Amniotic stem cell (primary cell): ENCODE results near the gene SRMS.
"Not testable (repeated sequence)": the region's sequence is repeated elsewhere in the genome, so short reads cannot be mapped to it uniquely, and the experiment has no call there.

Source experiments
- DNase-seq: peaks from one replicate; lab custom pipeline; 2025; lab: John Stamatoyannopoulos, UW

The SRMS gene

DNA sequence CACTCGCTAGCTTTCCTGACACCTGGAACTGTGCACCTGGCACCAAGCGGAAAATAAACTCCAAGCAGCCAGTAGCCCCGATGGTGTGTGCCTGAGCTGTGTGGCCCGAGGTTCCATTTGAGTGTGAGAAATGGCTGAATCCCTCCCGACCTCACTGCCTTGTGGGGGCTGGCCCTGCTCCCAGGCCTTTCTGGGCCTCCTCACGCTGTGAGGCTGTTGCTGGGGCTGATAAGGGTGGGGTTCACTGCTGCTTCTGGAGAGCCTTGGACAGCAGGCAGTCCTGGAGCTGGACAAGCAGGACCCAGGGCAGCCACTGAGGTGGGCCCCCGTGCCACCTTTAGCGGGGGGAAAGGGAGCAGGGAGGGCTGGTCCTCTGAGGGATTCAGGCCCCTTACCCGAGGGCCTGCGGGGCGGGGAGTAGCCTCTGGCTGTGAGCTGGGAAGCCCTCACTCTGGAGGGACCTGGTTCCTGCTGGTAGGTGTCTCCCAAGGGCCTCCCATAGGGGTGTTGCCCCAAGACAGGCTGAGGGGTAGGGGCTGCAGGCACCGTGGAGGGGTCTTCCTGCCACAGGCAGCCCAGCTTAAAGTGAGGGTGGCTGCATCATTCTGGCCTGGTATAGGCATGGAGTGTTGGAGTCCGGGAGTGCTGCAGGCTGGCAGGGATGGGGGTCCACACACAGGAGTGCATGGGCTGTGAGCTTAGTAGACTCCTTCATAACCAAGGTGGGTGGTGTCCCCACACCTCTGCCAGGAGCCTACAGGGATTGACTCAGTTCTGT, 25.3 kb downstream of the SRMS start:
- no peak for DNase-seq

DNA sequence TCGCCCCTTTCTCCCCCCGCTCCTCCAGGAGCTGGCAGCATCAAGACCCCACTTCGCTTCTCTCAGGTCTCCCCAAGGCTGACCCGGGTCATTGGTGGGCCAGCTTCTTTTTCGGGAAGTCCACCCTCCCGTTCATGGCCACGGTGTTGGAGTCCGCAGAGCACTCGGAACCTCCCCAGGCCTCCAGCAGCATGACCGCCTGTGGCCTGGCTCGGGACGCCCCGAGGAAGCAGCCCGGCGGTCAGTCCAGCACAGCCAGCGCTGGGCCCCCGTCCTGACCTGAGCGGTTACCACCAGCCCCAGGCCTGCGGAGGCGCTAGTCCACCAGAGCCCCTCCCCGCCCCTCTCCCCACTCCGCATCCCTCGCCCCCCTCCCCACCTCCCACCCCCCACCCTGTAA, 25.9 kb downstream of the SRMS start:
- DNase-seq = no peak

DNA sequence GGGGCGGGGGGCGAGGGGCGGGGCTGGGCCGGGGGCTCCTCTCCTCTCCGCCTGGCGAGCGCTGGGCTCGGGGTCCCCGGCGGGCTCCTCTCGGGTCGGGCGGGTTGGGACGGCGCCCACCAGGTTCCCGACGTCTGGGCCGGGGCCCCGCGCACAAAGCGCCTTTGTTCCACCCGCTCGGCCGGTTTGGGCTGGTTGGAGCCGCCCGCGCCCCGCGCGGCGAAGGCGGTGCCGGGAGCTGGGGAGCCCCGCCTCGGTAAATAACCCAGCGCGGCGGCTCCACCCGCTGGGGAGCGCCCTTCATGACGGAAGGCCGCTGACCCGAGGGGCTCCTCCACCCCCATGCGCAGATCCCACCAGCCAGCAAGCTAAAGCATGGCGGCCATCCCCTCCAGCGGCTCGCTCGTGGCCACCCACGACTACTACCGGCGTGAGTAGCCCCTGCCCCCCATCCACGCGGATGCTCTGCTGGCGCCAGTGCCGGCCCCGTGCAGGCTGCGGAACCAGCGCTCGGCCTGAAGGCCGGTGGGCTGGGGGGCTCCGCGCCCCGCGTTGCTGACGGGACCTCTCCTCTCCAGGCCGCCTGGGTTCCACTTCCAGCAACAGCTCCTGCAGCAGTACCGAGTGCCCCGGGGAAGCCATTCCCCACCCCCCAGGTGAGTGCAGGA, 26.5 kb downstream of the SRMS start:
- DNase-seq = no peak

DNA sequence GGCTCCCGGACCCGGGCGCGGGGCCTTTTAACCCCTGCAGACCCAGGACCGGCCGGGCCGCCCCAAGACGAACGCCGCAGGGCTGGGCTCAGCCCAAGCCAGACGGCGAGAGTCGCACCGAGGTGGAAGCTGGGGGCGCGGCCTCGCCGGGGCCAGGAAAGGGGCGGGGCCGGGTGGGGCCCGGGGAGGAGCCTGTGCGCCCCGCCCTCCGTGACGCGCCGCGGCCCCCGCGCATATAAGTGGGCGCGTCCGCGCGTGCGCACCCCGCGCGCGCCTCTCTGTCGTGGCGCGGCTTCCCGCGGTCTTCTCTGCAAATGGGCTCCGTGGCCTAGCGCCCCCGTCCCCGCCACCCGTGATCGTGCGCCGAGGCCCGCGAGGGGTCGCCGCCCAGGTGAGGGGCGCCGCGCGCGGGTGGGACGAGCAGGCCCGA, 27.0 kb downstream of the SRMS start, which contains the start of gene PPDPF:
Gene PPDPF (plus strand): TSS at position 262 of the 430 bp plus-strand sequence. CDS start 544 bp downstream, outside the sequence.
- peak; percentile 62 for DNase-seq

DNA sequence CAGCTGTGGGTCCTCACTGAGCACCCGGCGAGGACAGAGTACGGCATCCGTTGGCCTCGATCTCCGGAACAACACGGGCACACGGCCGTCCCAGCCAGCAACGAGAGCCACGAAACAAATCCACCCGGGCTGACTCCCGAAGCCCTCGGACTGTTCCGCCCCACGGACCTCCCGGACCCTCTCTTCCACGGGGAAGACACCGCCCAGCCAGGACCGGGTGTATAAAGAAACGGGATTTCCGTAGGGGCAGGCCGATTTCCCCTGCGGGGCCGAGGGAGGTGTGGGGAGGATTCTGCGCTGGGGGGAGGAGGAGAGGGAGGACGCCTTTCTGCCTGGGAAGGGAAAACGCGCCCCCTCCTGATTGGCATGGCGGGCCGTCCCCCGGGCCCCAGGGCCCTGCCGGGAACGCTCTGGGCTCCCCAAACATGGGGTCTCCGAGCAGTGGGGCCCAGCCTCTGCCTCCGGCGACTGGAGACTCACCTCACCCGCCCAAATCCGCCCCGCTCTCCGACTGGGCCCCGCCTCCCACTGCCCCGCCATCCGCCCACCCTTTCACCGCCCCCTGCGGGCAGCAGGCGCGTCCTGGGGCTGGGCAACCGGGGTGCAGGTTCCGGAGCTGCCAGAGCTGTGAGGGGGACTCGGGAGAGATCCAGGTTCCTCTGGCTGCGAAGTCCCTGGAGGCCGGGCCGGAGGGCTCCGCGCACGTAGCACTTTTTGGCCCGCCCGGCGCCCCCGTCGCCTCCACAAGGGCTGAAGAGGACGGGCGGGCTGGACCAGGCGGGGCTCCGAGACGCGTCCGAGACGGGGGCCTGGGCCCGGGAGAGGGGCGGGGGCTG, 27.7 kb downstream of the SRMS start:
- DNase-seq = no peak

DNA sequence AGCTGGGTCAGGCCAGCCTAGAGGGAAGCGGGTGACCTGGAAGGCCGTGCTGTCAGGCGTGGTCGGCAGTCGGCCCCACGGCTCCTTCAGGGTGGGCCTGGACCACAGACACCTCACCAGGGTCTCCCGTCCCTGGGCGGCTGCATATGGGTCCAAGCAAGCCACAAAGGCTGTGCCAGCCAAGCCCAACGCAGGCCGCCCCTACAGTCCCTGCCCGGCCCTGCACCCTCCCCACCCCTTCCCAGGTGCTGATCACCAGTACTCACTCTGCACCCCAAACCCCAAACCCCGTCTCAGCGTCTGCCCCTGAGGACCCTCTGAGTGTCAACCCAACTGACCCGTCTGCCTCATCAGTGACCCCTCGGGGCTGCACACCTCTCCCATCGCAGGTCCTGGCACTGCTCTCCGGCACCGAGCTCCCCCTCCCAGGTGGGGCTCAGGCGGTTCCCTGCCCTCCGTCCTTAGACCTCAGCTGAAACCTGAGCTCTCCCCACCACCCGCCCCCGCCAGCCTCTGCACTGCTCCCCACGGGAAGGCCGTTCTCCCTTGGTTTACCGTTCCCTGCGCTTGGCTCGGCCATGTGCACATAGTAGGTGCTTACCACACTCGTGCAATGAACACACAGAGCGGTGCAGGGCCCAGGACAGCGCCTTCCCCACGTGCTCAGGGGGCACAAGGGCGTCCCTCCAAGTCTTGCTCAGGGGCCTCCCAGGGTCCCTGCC, 28.4 kb downstream of the SRMS start:
- DNase-seq = no peak

DNA sequence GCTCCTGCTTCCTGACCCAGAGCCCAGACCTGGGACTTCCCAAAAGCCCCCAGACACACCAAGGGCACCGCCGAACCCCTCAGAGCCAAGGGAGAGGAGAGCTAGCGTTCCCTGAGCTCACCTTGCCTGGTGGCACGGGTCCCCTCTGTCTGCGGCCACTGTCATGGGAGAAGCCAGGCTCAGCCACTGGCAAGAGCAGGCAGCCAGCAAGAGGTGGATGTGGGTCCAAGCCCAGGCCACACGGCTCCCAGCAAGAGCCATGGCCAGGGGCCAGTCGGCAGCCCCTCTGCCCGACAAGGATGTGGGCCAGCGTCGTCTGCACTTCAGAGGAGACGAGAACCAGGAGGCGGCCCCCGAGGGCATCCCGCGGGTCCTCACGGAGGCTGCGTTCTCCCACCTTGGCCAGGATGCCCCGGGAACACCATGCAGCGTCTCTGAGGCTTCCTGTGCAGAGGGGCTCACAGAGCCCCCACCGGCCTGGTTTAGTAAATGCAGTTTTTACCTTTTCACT, 29.1 kb downstream of the SRMS start:
- no peak for DNase-seq

DNA sequence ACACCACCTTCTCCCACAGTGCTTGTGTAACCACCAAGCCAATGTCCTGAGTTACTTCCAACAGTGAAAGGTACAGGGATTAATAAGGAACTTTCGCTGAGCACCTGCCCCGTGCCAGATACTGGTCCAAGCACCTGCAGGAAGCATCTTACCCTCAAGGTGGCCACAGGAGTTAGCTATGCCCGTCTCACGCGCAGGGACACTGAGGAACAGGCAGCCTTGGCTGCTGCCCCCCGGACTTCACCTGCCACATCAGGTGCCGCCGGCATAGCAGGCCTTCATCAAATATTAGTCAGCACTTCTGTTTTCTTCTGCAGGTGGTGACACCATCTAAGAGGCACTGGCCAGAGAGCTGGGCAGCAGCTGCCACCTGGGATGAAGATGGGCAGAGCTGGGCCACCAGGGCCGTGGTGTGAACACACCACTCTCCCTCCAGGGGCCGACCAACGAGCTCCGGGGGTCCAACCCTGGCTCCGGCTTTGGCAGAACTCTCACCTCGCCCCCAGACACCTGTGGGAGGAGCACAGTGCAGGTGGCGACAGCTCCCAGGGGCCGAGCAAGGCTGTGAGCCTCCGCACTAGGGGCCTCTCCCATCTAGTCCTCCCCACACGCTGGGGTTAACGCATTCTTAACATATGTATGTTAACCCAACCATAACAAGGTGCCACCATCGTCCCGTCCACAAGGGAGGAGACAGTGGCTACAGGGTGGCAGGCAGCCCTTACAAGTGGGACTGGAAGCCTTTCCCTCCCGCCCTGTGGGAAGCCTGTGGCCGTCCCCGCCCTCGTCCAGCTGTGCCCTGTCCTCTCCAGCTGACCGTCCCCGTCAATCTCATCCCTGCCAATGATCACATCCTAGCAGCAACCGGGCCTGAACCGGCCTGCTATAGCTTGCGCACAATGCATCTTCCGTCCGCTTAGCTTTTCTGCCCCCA, 29.9 kb downstream of the SRMS start:
- DNase-seq = no peak

DNA sequence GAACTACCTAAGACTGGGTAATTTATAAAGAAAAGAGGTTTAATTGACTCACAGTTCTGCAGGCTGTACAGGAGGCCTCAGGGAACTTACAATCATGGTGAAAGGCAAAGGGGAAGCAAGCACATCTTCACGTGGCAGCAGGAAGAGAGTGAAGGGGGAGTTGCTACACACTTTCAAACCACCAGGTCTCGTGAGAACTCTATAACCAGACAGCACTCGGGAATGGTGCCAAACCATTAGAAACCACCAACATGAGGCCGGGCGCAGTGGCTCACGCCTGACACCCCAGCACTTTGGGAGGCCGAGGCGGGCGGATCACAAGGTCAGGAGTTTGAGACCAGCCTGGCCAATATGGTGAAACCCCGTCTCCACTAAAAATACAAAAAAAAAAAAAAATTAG, 33.0 kb downstream of the SRMS start:
- not testable (repeated sequence) for DNase-seq

DNA sequence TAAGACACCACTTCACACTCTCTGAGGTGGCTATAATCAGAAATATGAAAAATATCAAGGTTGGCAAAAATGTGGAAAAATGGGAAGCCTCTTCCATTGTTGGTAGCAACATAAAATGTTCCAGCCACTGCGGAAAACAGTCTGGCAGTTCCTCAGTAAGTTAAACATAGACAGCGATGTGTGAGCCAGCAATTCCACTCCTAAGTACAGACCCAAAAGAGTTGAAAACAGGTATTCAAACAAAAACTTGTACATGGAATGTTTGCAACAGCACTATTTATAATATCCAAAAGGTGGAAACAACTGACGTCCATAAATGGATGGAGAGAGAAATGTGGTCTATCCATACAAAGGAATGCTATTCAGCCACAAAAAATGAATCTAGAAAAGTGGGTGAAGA, 34.3 kb downstream of the SRMS start:
- DNase-seq = no peak

DNA sequence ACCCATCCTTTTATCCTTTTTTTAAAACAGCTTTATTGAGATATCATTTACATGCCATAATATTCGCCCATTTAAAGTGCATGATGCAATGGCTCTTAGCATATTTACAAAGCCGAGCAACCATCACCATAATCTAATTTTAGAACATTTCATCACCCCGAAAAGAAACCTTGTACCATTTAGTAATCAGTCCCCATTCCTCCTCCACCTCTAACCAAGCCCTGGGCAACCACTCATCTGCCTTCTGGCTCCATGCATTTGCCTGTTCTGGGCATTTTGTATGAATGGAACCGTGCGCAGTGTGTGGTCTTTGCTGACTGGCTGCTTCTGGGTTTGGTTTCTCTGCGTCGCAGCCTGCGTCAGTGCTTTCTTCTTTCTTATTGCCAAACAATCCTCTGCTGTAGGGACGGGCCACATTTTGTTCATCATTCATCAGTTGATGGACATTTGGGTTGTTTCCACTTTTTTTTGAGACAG, 38.4 kb downstream of the SRMS start:
- no peak for DNase-seq

DNA sequence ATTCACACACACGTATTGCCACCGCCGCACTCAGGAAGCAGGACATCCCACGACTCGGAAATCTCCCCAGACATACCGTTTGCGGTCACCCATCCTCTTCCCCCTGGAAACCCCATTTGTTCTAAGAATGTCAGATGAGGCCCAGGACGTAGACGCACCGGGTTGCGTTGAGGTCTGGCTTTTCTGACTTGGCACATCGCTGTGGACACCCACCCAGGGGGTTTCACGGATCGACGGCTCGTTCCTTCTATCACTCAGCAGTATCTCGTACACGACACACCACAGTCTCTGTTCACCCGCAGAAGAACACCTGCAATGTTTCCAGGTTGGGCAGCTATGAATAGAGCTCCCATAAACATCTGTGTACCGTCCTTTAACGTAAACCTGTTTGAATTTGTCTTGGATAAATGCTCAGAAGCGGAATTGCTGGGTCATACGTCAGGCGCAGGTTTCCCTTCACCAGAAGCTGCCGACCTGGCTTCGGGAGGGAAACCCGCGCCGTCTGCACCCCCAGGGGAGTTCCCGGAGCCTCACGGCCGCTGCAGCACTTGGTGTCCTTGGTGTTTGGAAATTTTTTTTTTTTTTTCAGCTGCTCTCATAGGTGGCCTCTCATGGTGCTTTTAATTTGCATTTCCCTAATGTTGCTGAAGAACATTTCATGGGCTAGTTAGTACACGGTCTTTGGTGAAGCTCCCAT, 39.3 kb downstream of the SRMS start:
- DNase-seq = no peak

DNA sequence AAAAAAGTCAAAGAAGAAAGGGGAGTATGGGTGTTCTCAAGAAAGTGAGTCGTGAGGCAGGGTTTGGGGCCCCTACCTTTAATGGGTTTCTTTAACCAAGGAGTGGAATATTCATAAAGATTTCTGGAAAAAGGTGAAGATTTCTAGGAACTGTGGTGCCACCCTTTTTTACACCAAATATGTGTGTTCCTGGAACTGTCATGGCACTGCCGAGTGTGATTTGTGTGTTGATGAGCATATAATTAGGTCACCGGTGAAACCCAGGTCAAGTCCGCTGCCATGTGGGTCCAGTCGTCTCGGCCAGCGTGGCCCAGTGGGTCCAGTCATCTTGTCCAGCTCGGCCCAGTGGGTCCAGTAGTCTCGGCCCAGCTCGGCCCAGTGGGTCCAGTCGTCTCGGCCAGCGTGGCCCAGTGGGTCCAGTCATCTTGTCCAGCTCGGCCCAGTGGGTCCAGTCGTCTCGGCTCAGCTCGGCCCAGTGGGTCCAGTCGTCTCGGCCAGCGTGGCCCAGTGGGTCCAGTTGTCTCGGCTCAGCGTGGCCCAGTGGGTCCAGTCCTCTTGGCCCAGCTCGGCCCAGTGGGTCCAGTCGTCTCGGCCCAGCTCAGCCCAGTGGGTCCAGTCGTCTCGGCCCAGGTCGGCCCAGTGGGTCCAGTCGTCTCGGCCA, 40.3 kb downstream of the SRMS start:
- DNase-seq = no peak

DNA sequence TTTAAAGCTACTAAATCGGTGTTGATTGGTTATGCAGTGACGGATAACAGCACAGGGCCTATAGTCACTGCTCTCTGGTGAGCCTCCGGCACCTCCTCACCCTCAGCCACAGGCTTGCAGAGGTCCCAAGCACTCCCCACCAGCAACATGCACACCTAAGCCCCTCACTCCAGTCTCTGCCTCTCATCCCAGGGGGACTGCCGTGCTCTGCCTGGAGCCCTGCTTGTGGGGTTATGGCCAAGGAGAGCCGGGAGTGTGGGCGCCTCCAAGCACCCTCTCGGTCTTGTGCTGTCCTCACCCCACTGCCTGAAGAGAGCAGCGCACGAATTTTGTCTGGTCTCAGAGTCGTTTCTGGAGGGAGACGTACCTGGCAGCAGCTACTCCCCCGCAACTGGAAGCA, 41.8 kb downstream of the SRMS start:
- no peak for DNase-seq

DNA sequence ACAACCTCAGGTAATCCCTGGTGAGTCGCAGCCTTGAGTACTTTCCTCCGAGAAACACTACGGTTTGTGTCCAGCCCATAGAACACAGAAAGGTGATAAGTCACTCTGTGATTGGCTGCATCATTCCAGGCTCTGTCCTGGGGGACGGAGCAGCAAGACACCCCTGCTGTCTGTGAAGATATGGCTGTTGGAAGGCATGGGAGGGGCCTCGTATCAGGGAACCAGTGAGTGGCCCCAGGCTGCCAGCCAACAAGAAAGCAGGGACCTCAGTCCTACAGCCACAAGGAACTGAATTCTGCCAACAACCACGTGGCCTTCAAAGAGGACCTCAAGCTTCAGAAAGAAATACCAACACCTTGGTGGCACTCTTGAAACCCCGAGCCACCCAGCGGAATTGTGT, 42.3 kb downstream of the SRMS start:
- DNase-seq = no peak

DNA sequence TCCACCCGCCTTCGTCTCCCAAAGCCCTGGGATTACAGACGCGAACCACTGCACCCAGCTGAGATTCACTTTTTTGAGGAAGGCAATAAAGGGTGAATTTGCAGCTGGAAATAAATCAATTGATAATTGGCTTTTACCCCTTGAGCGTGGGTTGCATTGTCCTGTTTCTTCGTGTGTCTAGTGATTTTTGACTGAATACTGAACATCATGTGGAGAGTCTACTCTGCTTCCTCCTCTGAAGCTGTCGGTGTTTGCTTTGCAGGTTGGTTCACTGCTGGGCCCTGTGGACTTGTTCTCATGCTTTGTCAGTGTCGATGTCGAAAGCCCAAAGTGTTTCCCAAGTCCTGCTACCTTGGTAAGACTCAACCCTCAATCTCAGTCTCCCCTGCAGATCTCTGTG, 42.9 kb downstream of the SRMS start:
- no peak for DNase-seq

DNA sequence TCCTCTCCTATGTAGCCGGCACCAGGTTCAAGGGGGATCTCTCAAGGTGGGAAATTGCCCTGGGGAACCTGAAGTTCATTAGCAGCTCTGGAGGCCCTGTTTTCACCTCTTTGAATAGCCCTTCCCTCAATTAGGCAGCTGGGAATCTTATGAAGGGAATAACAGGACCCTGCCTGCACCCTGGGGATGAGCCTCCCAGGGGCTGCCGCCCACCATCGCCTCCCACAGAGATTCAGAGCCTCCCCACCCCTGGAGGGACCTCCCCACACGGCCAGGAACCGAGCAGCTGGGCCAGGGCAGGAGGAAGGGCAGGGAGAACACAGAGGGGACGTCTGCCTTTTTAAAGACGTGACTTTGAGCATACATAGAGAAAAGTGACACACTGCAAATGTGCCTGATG, 44.0 kb downstream of the SRMS start:
- DNase-seq = no peak

DNA sequence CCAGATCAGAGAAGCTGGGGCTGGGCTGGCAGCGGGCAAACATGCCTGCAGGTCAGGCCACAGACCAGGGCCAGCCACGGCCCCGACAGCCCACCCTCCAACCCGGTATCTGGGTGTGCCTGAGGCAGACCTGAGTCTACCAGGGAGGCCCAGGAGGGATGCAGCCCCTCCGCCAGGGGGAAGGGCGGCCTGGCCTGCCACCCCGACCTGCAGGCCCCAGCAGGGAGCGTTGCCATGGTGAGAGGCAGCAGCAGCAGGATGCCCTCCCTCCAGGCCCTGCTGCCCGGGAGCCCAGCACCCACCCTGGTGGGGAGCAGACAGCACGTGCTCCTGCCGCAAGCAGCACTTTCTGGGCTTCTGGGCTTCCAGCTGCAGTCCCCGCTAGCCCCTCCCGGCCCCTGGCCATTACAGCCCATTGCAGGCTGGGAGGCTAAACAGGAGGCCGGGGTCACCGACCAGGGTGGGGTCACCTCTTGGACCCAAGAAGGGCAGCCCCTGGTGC, 44.8 kb downstream of the SRMS start:
- DNase-seq = no peak
